Urothelium cell line (cell line): Measurements from ENCODE around the gene SYCE3.

ENCODE experiments used
- DNase-seq: peaks from one replicate; pipeline ENCODE4 v3.0.0; 2011; ENCODE audit warnings: low spot score, mixed read lengths
- FAIRE-seq: peaks from 2 replicates; lab custom pipeline; 2011; peaks lifted over from hg19 to GRCh38; lab: Jason Lieb, UNC

SYCE3 gene

GRCh38 chr22:50504369-50505211 is 58.1 kb downstream of the SYCE3 start:
- no peak for DNase-seq
- FAIRE-seq = no peak

GRCh38 chr22:50503475-50504145 is 59.1 kb downstream of the SYCE3 start:
- DNase-seq = no peak
- FAIRE-seq = no peak

GRCh38 chr22:50502628-50503474 is 59.9 kb downstream of the SYCE3 start:
- FAIRE-seq = no peak

GRCh38 chr22:50502096-50502495 is 60.6 kb downstream of the SYCE3 start:
- DNase-seq = no peak
- no peak for FAIRE-seq

More at GRCh38 chr22:50502628-50503474, 59.9 kb downstream of the SYCE3 start:
- DNase-seq = no peak
